CD8-positive, alpha-beta memory T cell (primary cell): ENCODE data around the gene PCDHGB1. TPM values are rescaled to one million over a fixed set of nuclear protein-coding genes. Genes with fewer than 3 reads are reported as not detected.
A peak's percentile ranks its signal among the peaks of the same experiment; 100 is the strongest.

ENCODE experiments used
- CTCF ChIA-PET: fragments of 350-600 bp; sonication (Branson Sonifier 250); formaldehyde crosslinking; loops from one replicate; lab custom pipeline; 2021; ENCODE audit warnings: antibody characterized with exemption; lab: Charles Lee
- POLR2A ChIA-PET: fragments of 350-600 bp; sonication (Branson Sonifier 250); formaldehyde crosslinking; loops from one replicate; lab custom pipeline; 2021; ENCODE audit warnings: antibody characterized with exemption; lab: Charles Lee
- DNase-seq, 5 donors: peaks; one replicate each; pipeline versions ENCODE4 v3.0.0 to v3.0.0-alpha.2; 2020 to 2022; ENCODE audit warnings: mixed read lengths in 1 of 5
- H3K27ac ChIP-seq: one replicate; pipeline ENCODE4 v1.7.0; 2013; ENCODE audit warnings: low read depth, mild to moderate bottlenecking, low read length, moderate library complexity
- H3K27me3 ChIP-seq: 2 replicates; pipeline ENCODE4 v1.7.0; 2013; ENCODE audit warnings: low read length, mild to moderate bottlenecking; ENCODE audit not compliant: insufficient read depth, poor library complexity, severe bottlenecking
- H3K36me3 ChIP-seq: 2 replicates; pipeline ENCODE4 v1.7.0; 2013; ENCODE audit warnings: mild to moderate bottlenecking, low read length, moderate library complexity; ENCODE audit not compliant: insufficient read depth
- H3K4me1 ChIP-seq: 2 replicates; pipeline ENCODE4 v1.7.0; 2013; ENCODE audit warnings: mild to moderate bottlenecking, low read length, moderate library complexity; ENCODE audit not compliant: insufficient read depth
- H3K4me3 ChIP-seq: 2 replicates; pipeline ENCODE4 v1.7.0; 2013; ENCODE audit warnings: mild to moderate bottlenecking, low read length
- H3K9me3 ChIP-seq: 2 replicates; pipeline ENCODE4 v1.7.0; 2013; ENCODE audit warnings: mild to moderate bottlenecking, low read length
- H3K27ac Mint-ChIP-seq, 8 donors: one replicate each; pipeline ENCODE4 v1.8.0; 2020 to 2021; ENCODE audit warnings: mixed read lengths in 8 of 8, mild to moderate bottlenecking in 6 of 8, inconsistent platforms in 3 of 8, moderate library complexity in 3 of 8
- H3K27me3 Mint-ChIP-seq, 2 donors: one replicate each; pipeline ENCODE4 v1.8.0; 2020 to 2021; ENCODE audit warnings: mixed read lengths in 2 of 2, mild to moderate bottlenecking in 1 of 2, moderate library complexity in 1 of 2
- H3K36me3 Mint-ChIP-seq, 3 donors: one replicate each; pipeline ENCODE4 v1.8.0; 2020 to 2021; ENCODE audit warnings: mixed read lengths in 3 of 3, inconsistent platforms in 1 of 3, mild to moderate bottlenecking in 1 of 3
- H3K4me1 Mint-ChIP-seq, 3 donors: one replicate each; pipeline ENCODE4 v1.8.0; 2020 to 2021; ENCODE audit warnings: mixed read lengths in 3 of 3, inconsistent platforms in 1 of 3, mild to moderate bottlenecking in 1 of 3
- H3K4me3 Mint-ChIP-seq, 7 donors: one replicate each; pipeline ENCODE4 v1.8.0; 2020 to 2021; ENCODE audit warnings: mixed read lengths in 7 of 7, mild to moderate bottlenecking in 6 of 7, moderate library complexity in 4 of 7, inconsistent platforms in 2 of 7
- H3K9me3 Mint-ChIP-seq, 5 donors: one replicate each; pipeline ENCODE4 v1.8.0; 2020 to 2022; ENCODE audit warnings: mixed read lengths in 5 of 5, mild to moderate bottlenecking in 3 of 5, moderate library complexity in 2 of 5, inconsistent platforms in 1 of 5
- polyA plus RNA-seq: library from polyadenylated mRNA; unstranded; fragments of 300-500 nt; fragmentation: Illumina TruSeq; gene quantifications from one replicate; pipeline ENCODE4 v1.2.3, GENCODE V29; 2021
- total RNA-seq, 2 experiments: library from RNA; stranded (reverse); gene quantifications; one replicate each; pipeline ENCODE4 v1.2.3, GENCODE V29; 2021

Gene PCDHGB1
- total and polyA plus RNA-seq, 3 experiments from 2014 or later = not detected

- Mint-ChIP-seq H3K4me3 (no peak overlapping the region), H3K4me1 (no peaks in the 10 kb centered on the region), H3K36me3 (peaks cover 2 to 11% (median 3%) of the 10 kb centered on the region in 3 donors), H3K27me3 (peaks cover 56 to 80% of the 10 kb centered on the region in 2 donors), H3K27ac (no peak overlapping the region), H3K9me3 (peaks cover 0 to 57% (median 29%) of the 10 kb centered on the region in 5 donors)
- Histone ChIP-seq H3K36me3 (no peaks in the 10 kb centered on the region), H3K27ac (no peak overlapping the region), H3K4me1 (no peaks in the 10 kb centered on the region), H3K9me3 (no peaks in the 10 kb centered on the region), H3K4me3 (no peak overlapping the region), H3K27me3 (peaks cover 24% of the 10 kb centered on the region)
- POLR2A ChIA-PET = no interaction called here
- no peak for DNase-seq
- CTCF ChIA-PET = no interaction called here
Observed at GRCh38 chr5:141351591-141351990, 1.7 kb downstream of the PCDHGB1 start.

DNA sequence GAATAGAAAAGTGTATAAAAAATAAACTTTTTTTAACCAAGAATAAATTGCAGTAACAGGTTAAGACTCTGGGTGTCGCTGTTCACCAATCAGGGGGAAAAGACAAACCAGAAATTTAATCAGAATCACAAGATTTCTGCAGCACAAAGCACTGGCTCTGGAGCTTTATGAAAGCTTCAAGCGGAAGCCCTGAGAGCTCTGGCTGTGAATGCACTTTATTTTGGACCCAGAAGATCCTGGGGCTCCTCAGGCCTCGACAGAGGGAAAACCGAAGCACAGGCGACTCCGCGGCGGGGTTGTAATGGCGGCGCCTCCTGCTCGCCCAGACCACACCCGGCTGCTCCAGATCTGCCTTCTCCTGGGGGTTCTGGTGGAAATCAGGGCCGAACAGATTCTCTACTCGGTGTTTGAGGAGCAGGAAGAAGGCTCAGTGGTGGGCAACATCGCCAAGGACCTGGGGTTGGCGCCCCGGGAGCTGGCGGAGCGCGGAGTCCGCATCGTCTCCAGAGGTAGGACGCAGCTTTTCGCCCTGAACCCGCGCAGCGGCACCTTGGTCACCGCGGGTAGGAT lies 5.1 kb downstream of the PCDHGB1 start, which contains the start of gene PCDHGA4:
PCDHGA4 (plus strand) TSS at position 122 of the 570 bp plus-strand sequence; CDS start at position 209, 87 bp downstream.
- peaks cover 0 to 2% (median 2%) of the 10 kb centered on the region in 3 donors for H3K4me1 Mint-ChIP-seq
- H3K9me3 Mint-ChIP-seq = peaks cover 0 to 55% (median 33%) of the 10 kb centered on the region in 5 donors
- Histone ChIP-seq H3K36me3 (no peaks in the 10 kb centered on the region), H3K4me1 (no peaks in the 10 kb centered on the region), H3K4me3 (no peak within 1 kb of the TSS), H3K27me3 (peaks cover 24% of the 10 kb centered on the region), H3K27ac (no peak within 1 kb of the TSS), H3K9me3 (no peaks in the 10 kb centered on the region)
- ChIA-PET POLR2A (no interaction called here), CTCF (interaction anchor here (1.0 to 1.6 kb wide), 2 partner anchors 9 to 20 kb away, joined by 3 to 4 read pairs; partner anchors contain the start of gene PCDHGA5)
- H3K27me3 Mint-ChIP-seq = peaks cover 56 to 76% of the 10 kb centered on the region in 2 donors
- no peak within 1 kb of the TSS for H3K27ac Mint-ChIP-seq
- peak within 1 kb of the TSS in 4 of 7 donors; percentile 6 to 45 (median 42) for H3K4me3 Mint-ChIP-seq
- peaks cover 2 to 16% (median 5%) of the 10 kb centered on the region in 3 donors for H3K36me3 Mint-ChIP-seq
- DNase-seq = no peak

DNA sequence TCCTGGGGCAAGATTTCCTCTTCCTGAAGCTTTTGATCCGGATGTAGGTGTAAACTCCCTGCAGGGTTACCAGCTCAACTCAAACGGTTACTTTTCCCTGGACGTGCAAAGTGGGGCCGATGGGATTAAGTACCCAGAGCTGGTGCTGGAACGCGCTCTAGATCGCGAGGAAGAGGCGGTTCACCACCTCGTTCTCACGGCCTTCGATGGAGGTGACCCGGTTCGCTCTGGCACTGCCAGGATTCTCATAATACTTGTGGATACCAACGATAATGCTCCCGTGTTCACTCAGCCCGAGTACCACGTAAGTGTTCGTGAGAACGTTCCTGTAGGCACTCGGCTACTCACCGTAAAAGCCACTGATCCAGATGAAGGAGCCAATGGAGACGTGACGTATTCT lies 5.7 kb downstream of the PCDHGB1 start:
- H3K9me3 Mint-ChIP-seq = peaks cover 0 to 55% (median 29%) of the 10 kb centered on the region in 5 donors
- Histone ChIP-seq H3K4me1 (no peaks in the 10 kb centered on the region), H3K36me3 (no peaks in the 10 kb centered on the region), H3K27ac (no peak overlapping the region), H3K4me3 (no peak overlapping the region), H3K27me3 (peaks cover 23% of the 10 kb centered on the region), H3K9me3 (no peaks in the 10 kb centered on the region)
- ChIA-PET CTCF (interaction anchor here (1.6 kb wide), 1 partner anchor 19 kb away, joined by 4 read pairs; no protein-coding TSS in a partner anchor), POLR2A (no interaction called here)
- DNase-seq = no peak
- H3K27ac Mint-ChIP-seq = no peak overlapping the region
- no peak overlapping the region for H3K4me3 Mint-ChIP-seq
- peaks cover 0 to 8% (median 2%) of the 10 kb centered on the region in 3 donors for H3K4me1 Mint-ChIP-seq
- peaks cover 56 to 76% of the 10 kb centered on the region in 2 donors for H3K27me3 Mint-ChIP-seq
- H3K36me3 Mint-ChIP-seq = peaks cover 3 to 16% (median 4%) of the 10 kb centered on the region in 3 donors

GRCh38 chr5:141356133-141356532 lies 6.2 kb downstream of the PCDHGB1 start:
- H3K27me3 ChIP-seq = peaks cover 18% of the 10 kb centered on the region
- DNase-seq = no peak
- Mint-ChIP-seq H3K4me1 (peaks cover 0 to 10% (median 2%) of the 10 kb centered on the region in 3 donors), H3K9me3 (peaks cover 0 to 55% (median 34%) of the 10 kb centered on the region in 5 donors), H3K4me3 (peak overlapping the region in 3 of 7 donors; percentile 2 to 30 (median 4)), H3K27me3 (peaks cover 53 to 76% of the 10 kb centered on the region in 2 donors), H3K27ac (no peak overlapping the region), H3K36me3 (peaks cover 4 to 19% (median 6%) of the 10 kb centered on the region in 3 donors)
- H3K9me3 ChIP-seq = no peaks in the 10 kb centered on the region
- CTCF ChIA-PET = interaction anchor here (1.6 kb wide), 1 partner anchor 19 kb away, joined by 4 read pairs; no protein-coding TSS in a partner anchor
- no peaks in the 10 kb centered on the region for H3K36me3 ChIP-seq
- H3K4me1 ChIP-seq = no peaks in the 10 kb centered on the region
- H3K4me3 ChIP-seq = no peak overlapping the region
- POLR2A ChIA-PET = no interaction called here
- H3K27ac ChIP-seq = no peak overlapping the region

- H3K36me3 ChIP-seq = no peaks in the 10 kb centered on the region
- no peaks in the 10 kb centered on the region for H3K4me1 ChIP-seq
- H3K4me3 ChIP-seq = no peak overlapping the region
- no peak for DNase-seq
- H3K27ac ChIP-seq = no peak overlapping the region
- H3K36me3 Mint-ChIP-seq = peaks cover 4 to 22% (median 6%) of the 10 kb centered on the region in 3 donors
- H3K4me1 Mint-ChIP-seq = peaks cover 0 to 10% (median 2%) of the 10 kb centered on the region in 3 donors
- no peak overlapping the region for H3K4me3 Mint-ChIP-seq
- peaks cover under 1 to 54% (median 36%) of the 10 kb centered on the region in 5 donors for H3K9me3 Mint-ChIP-seq
- CTCF ChIA-PET = no interaction called here
- H3K27ac Mint-ChIP-seq = no peak overlapping the region
- POLR2A ChIA-PET = no interaction called here
- peaks cover 55 to 76% of the 10 kb centered on the region in 2 donors for H3K27me3 Mint-ChIP-seq
- peaks cover 15% of the 10 kb centered on the region for H3K27me3 ChIP-seq
- H3K9me3 ChIP-seq = no peaks in the 10 kb centered on the region
Observed at GRCh38 chr5:141356950-141357349, 7.1 kb downstream of the PCDHGB1 start.

GRCh38 chr5:141359790-141360426 lies 10.0 kb downstream of the PCDHGB1 start, which contains the start of gene PCDHGB2:
Gene PCDHGB2 (plus strand): TSS chr5:141359994. CDS start chr5:141360136, 142 bp downstream.
- Mint-ChIP-seq H3K4me3 (peak within 1 kb of the TSS; percentile 71 to 90 (median 82)), H3K9me3 (peaks cover 21 to 65% (median 53%) of the 10 kb centered on the region in 5 donors), H3K27ac (peak within 1 kb of the TSS in 3 of 8 donors; percentile 37 to 72 (median 43)), H3K27me3 (peaks cover 70 to 81% of the 10 kb centered on the region in 2 donors), H3K4me1 (peaks cover 0 to 10% (median 2%) of the 10 kb centered on the region in 3 donors), H3K36me3 (peaks cover 3 to 20% (median 3%) of the 10 kb centered on the region in 3 donors)
- Histone ChIP-seq H3K36me3 (no peaks in the 10 kb centered on the region), H3K27ac (no peak within 1 kb of the TSS), H3K27me3 (peaks cover 18% of the 10 kb centered on the region), H3K9me3 (peaks cover 7% of the 10 kb centered on the region), H3K4me3 (peak within 1 kb of the TSS; percentile 37), H3K4me1 (no peaks in the 10 kb centered on the region)
- peak in 1 of 5 donors; percentile 22 for DNase-seq
- POLR2A ChIA-PET = no interaction called here
- CTCF ChIA-PET = interaction anchor here (1.1 to 1.4 kb wide), 2 partner anchors 41 to 204 kb away, joined by 3 to 4 read pairs; no protein-coding TSS in a partner anchor

- Histone ChIP-seq H3K36me3 (no peaks in the 10 kb centered on the region), H3K9me3 (peaks cover 13% of the 10 kb centered on the region), H3K27me3 (peaks cover 23% of the 10 kb centered on the region), H3K27ac (no peak overlapping the region), H3K4me1 (no peaks in the 10 kb centered on the region), H3K4me3 (no peak overlapping the region)
- H3K27me3 Mint-ChIP-seq = peaks cover 70 to 84% of the 10 kb centered on the region in 2 donors
- POLR2A ChIA-PET = no interaction called here
- CTCF ChIA-PET = interaction anchor here (1.1 to 1.4 kb wide), 2 partner anchors 42 to 203 kb away, joined by 3 to 4 read pairs; no protein-coding TSS in a partner anchor
- peaks cover 21 to 67% (median 60%) of the 10 kb centered on the region in 5 donors for H3K9me3 Mint-ChIP-seq
- no peak for DNase-seq
- H3K36me3 Mint-ChIP-seq = peaks cover 3 to 25% (median 3%) of the 10 kb centered on the region in 3 donors
- H3K27ac Mint-ChIP-seq = peak overlapping the region in 2 of 8 donors; percentile 43 to 55
- peaks cover 0 to 10% (median 2%) of the 10 kb centered on the region in 3 donors for H3K4me1 Mint-ChIP-seq
- peak overlapping the region in 1 of 7 donors; percentile 90 for H3K4me3 Mint-ChIP-seq
Observed at GRCh38 chr5:141360685-141361084, 10.8 kb downstream of the PCDHGB1 start.
